GM23338 (cell line): ENCODE data around the gene PDCD11. TPM values are rescaled to one million over a fixed set of nuclear protein-coding genes. Genes with fewer than 3 reads are reported as not detected.

Experiments
- ATAC-seq: fragments of 200-7000 bp; cut with Tn5 transposase; 3 replicates; pipeline ENCODE4 v1.9.1; 2020
- DNase-seq: peaks from one replicate; pipeline ENCODE4 v3.0.0-alpha.2; 2015; ENCODE audit warnings: low spot score
- H2AFZ ChIP-seq: fragments of 200-600 bp; sonication (generic); 2 replicates; pipeline ENCODE4 v1.8.0; 2016; ENCODE audit warnings: antibody characterized with exemption, mild to moderate bottlenecking, moderate library complexity
- H3F3A ChIP-seq: fragments of 200-600 bp; sonication (generic); replicated peaks from 2 replicates; pipeline ENCODE4 v1.8.0; 2017; ENCODE audit warnings: antibody characterized with exemption, mixed run types, low read depth
- H3K27ac ChIP-seq: fragments of 200-600 bp; sonication (generic); 2 replicates; pipeline ENCODE4 v1.6.1; 2016; ENCODE audit warnings: low read depth
- H3K27me3 ChIP-seq: fragments of 200-600 bp; sonication (generic); 2 replicates; pipeline ENCODE4 v1.8.0; 2016; ENCODE audit warnings: mild to moderate bottlenecking, mixed run types, moderate library complexity; ENCODE audit not compliant: insufficient read depth
- H3K36me3 ChIP-seq: fragments of 200-600 bp; sonication (generic); 2 replicates; pipeline ENCODE4 v1.8.0; 2016; ENCODE audit warnings: mild to moderate bottlenecking; ENCODE audit not compliant: insufficient read depth
- H3K4me1 ChIP-seq: fragments of 200-600 bp; sonication (generic); 2 replicates; pipeline ENCODE4 v1.8.0; 2016; ENCODE audit warnings: mild to moderate bottlenecking, moderate library complexity; ENCODE audit not compliant: insufficient read depth
- H3K4me2 ChIP-seq: fragments of 200-600 bp; sonication (generic); 2 replicates; pipeline ENCODE4 v1.7.1; 2017; ENCODE audit warnings: mixed run types
- H3K4me3 ChIP-seq: fragments of 200-600 bp; sonication (generic); 2 replicates; pipeline ENCODE4 v1.6.1; 2016; ENCODE audit warnings: mixed run types
- H3K79me2 ChIP-seq: fragments of 200-600 bp; sonication (generic); replicated peaks from 2 replicates; pipeline ENCODE4 v1.8.0; 2017; ENCODE audit warnings: mild to moderate bottlenecking; ENCODE audit not compliant: insufficient read depth
- H3K9me2 ChIP-seq: fragments of 200-600 bp; sonication (generic); 2 replicates; pipeline ENCODE4 v1.8.0; 2017; ENCODE audit not compliant: insufficient read depth
- H4K20me1 ChIP-seq: fragments of 200-600 bp; sonication (generic); replicated peaks from 2 replicates; pipeline ENCODE4 v1.8.0; 2017; ENCODE audit warnings: mild to moderate bottlenecking; ENCODE audit not compliant: insufficient read depth
- H3K27ac Mint-ChIP-seq: 2 replicates; pipeline ENCODE4 v1.8.0; 2020; ENCODE audit warnings: inconsistent platforms, mild to moderate bottlenecking, moderate library complexity, mixed read lengths
- H3K27me3 Mint-ChIP-seq: 3 replicates; pipeline ENCODE4 v1.8.0; 2022; ENCODE audit warnings: low read depth, mild to moderate bottlenecking, moderate library complexity, mixed read lengths, inconsistent platforms; ENCODE audit not compliant: insufficient read depth, poor library complexity
- H3K36me3 Mint-ChIP-seq: 3 replicates; pipeline ENCODE4 v1.8.0; 2021; ENCODE audit warnings: low read depth, mild to moderate bottlenecking, inconsistent platforms, moderate library complexity, mixed read lengths
- H3K4me1 Mint-ChIP-seq: 3 replicates; pipeline ENCODE4 v1.8.0; 2020; ENCODE audit warnings: mild to moderate bottlenecking, inconsistent platforms, mixed read lengths
- H3K4me3 Mint-ChIP-seq: 3 replicates; pipeline ENCODE4 v1.8.0; 2021; ENCODE audit warnings: moderate library complexity, mild to moderate bottlenecking, inconsistent platforms, mixed read lengths
- H3K9me3 Mint-ChIP-seq: 3 replicates; pipeline ENCODE4 v1.8.0; 2020; ENCODE audit warnings: moderate library complexity, mild to moderate bottlenecking, inconsistent platforms, mixed read lengths
- EZH2phosphoT487 ChIP-seq: fragments of 200-600 bp; sonication (generic); IDR thresholded peaks from one replicate; pipeline ENCODE4 v1.8.1; 2018; ENCODE audit warnings: antibody characterized with exemption; ENCODE audit not compliant: unreplicated experiment
- JUNB ChIP-seq: IDR thresholded peaks from one replicate; pipeline ENCODE4 v1.6.1; 2016; ENCODE audit warnings: antibody characterized with exemption; ENCODE audit not compliant: unreplicated experiment
- POLR2AphosphoS5 ChIP-seq: IDR thresholded peaks from 2 replicates; pipeline ENCODE4 v1.6.1; 2016; ENCODE audit warnings: antibody characterized with exemption, low read depth
- STAT1 ChIP-seq: IDR thresholded peaks from one replicate; pipeline ENCODE4 v1.6.1; 2016; ENCODE audit warnings: antibody characterized with exemption; ENCODE audit not compliant: unreplicated experiment
- ZNF114 ChIP-seq: fragments of 250-450 bp; sonication (Bioruptor Pico); IDR thresholded peaks from 2 replicates; pipeline ENCODE4 v1.5.0; 2020; ENCODE audit warnings: mild to moderate bottlenecking, moderate library complexity
- ZNF331 ChIP-seq: fragments of 250-450 bp; sonication (Bioruptor Pico); IDR thresholded peaks from 2 replicates; pipeline ENCODE4 v1.5.0; 2020; ENCODE audit warnings: low read depth, mild to moderate bottlenecking, moderate library complexity
- polyA plus RNA-seq: library from polyadenylated mRNA; unstranded; fragments of >200 nt; fragmentation: Nextera tagmentation; extraction: Ambion mirVana; gene quantifications from 2 replicates; pipeline ENCODE4 v1.2.1, GENCODE V29; 2016
- total RNA-seq: library from RNA; depleted of rRNA; stranded (reverse); fragments of >200 nt; shearing (Covaris generic); gene quantifications from 2 replicates; pipeline ENCODE4 v1.2.3, GENCODE V29; 2014
- TF ChIP-seq, protein P1 (sequence below): fragments of 250-450 bp; sonication (Bioruptor Pico); IDR thresholded peaks from 2 replicates; pipeline ENCODE4 v1.5.0; 2020; ENCODE audit warnings: mild to moderate bottlenecking, moderate library complexity

Gene PDCD11
- total and polyA plus RNA-seq, 2 experiments from 2014 or later, result 82.1 to 87.8 TPM

GRCh38 chr10:103431902-103432301, 35.5 kb downstream of the PDCD11 start:
- Mint-ChIP-seq H3K27ac (no peak overlapping the region), H3K9me3 (no peaks in the 10 kb centered on the region), H3K36me3 (peaks cover 91% of the 10 kb centered on the region), H3K4me3 (no peak overlapping the region), H3K4me1 (no peaks in the 10 kb centered on the region), H3K27me3 (peaks cover 9% of the 10 kb centered on the region)
- Histone ChIP-seq H3K79me2 (no peaks in the 10 kb centered on the region), H3K4me3 (no peak overlapping the region), H3K36me3 (peaks cover 78% of the 10 kb centered on the region), H4K20me1 (peaks cover 25% of the 10 kb centered on the region), H3K27me3 (no peaks in the 10 kb centered on the region), H3K4me1 (no peaks in the 10 kb centered on the region), H3K27ac (no peak overlapping the region), H2AFZ (no peak overlapping the region), H3K4me2 (no peak overlapping the region), H3K9me2 (no peaks in the 10 kb centered on the region), H3F3A (no peaks in the 10 kb centered on the region; the same call in 1 of the 2 replicates)
- no peak for DNase-seq
- no peak for ATAC-seq
- TF ChIP-seq, protein P1, sequence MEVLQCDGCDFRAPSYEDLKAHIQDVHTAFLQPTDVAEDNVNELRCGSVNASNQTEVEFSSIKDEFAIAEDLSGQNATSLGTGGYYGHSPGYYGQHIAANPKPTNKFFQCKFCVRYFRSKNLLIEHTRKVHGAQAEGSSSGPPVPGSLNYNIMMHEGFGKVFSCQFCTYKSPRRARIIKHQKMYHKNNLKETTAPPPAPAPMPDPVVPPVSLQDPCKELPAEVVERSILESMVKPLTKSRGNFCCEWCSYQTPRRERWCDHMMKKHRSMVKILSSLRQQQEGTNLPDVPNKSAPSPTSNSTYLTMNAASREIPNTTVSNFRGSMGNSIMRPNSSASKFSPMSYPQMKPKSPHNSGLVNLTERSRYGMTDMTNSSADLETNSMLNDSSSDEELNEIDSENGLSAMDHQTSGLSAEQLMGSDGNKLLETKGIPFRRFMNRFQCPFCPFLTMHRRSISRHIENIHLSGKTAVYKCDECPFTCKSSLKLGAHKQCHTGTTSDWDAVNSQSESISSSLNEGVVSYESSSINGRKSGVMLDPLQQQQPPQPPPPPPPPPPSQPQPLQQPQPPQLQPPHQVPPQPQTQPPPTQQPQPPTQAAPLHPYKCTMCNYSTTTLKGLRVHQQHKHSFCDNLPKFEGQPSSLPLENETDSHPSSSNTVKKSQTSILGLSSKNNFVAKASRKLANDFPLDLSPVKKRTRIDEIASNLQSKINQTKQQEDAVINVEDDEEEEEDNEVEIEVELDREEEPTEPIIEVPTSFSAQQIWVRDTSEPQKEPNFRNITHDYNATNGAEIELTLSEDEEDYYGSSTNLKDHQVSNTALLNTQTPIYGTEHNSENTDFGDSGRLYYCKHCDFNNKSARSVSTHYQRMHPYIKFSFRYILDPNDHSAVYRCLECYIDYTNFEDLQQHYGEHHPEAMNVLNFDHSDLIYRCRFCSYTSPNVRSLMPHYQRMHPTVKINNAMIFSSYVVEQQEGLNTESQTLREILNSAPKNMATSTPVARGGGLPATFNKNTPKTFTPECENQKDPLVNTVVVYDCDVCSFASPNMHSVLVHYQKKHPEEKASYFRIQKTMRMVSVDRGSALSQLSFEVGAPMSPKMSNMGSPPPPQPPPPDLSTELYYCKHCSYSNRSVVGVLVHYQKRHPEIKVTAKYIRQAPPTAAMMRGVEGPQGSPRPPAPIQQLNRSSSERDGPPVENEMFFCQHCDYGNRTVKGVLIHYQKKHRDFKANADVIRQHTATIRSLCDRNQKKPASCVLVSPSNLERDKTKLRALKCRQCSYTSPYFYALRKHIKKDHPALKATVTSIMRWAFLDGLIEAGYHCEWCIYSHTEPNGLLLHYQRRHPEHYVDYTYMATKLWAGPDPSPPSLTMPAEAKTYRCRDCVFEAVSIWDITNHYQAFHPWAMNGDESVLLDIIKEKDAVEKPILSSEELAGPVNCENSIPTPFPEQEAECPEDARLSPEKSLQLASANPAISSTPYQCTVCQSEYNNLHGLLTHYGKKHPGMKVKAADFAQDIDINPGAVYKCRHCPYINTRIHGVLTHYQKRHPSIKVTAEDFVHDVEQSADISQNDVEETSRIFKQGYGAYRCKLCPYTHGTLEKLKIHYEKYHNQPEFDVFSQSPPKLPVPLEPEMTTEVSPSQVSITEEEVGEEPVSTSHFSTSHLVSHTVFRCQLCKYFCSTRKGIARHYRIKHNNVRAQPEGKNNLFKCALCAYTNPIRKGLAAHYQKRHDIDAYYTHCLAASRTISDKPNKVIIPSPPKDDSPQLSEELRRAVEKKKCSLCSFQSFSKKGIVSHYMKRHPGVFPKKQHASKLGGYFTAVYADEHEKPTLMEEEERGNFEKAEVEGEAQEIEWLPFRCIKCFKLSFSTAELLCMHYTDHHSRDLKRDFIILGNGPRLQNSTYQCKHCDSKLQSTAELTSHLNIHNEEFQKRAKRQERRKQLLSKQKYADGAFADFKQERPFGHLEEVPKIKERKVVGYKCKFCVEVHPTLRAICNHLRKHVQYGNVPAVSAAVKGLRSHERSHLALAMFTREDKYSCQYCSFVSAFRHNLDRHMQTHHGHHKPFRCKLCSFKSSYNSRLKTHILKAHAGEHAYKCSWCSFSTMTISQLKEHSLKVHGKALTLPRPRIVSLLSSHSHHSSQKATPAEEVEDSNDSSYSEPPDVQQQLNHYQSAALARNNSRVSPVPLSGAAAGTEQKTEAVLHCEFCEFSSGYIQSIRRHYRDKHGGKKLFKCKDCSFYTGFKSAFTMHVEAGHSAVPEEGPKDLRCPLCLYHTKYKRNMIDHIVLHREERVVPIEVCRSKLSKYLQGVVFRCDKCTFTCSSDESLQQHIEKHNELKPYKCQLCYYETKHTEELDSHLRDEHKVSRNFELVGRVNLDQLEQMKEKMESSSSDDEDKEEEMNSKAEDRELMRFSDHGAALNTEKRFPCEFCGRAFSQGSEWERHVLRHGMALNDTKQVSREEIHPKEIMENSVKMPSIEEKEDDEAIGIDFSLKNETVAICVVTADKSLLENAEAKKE (CRISPR knock-in tag), result no peak
- TF ChIP-seq ZNF114 (CRISPR knock-in tag) (no peak), JUNB (no peak)

DNA sequence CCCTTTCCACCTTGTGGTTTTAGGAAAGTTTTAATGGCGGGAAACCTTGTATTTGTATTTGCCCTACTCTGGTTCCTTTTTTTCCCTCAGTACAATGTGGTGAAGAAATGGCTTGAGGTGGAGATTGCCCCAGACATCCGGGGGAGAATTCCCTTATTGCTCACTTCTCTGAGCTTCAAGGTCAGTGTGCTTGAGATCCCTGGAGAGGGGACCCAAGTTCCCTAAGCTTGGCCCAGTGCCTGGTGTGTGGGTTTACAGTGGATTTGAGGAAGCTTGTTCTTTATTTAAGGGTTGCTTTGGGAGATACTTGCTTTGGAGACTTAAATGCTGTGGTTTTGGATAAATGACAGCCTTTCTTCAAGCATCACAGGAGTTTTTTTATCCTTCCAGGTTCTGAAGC, 37.4 kb downstream of the PDCD11 start:
- H3F3A ChIP-seq, result no peaks in the 10 kb centered on the region; the same call in 1 of the 2 replicates
- ATAC-seq, result no peak
- no peaks in the 10 kb centered on the region for H3K27me3 ChIP-seq
- H3K27ac ChIP-seq, result no peak overlapping the region
- Mint-ChIP-seq H3K4me1 (no peaks in the 10 kb centered on the region), H3K27ac (no peak overlapping the region), H3K4me3 (no peak overlapping the region), H3K36me3 (peaks cover 89% of the 10 kb centered on the region), H3K27me3 (peaks cover 9% of the 10 kb centered on the region), H3K9me3 (no peaks in the 10 kb centered on the region; the same call in 2 of the 3 replicates)
- no peak overlapping the region for H3K4me2 ChIP-seq
- no peaks in the 10 kb centered on the region for H3K9me2 ChIP-seq
- H3K4me3 ChIP-seq, result no peak overlapping the region
- peaks cover 14% of the 10 kb centered on the region for H4K20me1 ChIP-seq
- no peak overlapping the region for H2AFZ ChIP-seq
- no peaks in the 10 kb centered on the region for H3K79me2 ChIP-seq
- peaks cover 79% of the 10 kb centered on the region for H3K36me3 ChIP-seq
- no peaks in the 10 kb centered on the region for H3K4me1 ChIP-seq
- DNase-seq, result no peak
- TF ChIP-seq POLR2AphosphoS5 (no peak), STAT1 (no peak), ZNF331 (no peak), JUNB (no peak), EZH2phosphoT487 (no peak)
- TF ChIP-seq, protein P1 (CRISPR knock-in tag), result no peak
